GM18858 (cell line): ENCODE results near the gene SNAPC2.
A peak's percentile ranks its signal among the peaks of the same experiment; 100 is the strongest.
"Not testable (repeated sequence)": the region's sequence is repeated elsewhere in the genome, so short reads cannot be mapped to it uniquely, and the experiment has no call there.

Experiments
- ATAC-seq: cut with Tn5 transposase; IDR thresholded peaks from one replicate; pipeline ENCODE4 v1.9.1; 2021; ENCODE audit not compliant: unreplicated experiment

Gene SNAPC2

DNA sequence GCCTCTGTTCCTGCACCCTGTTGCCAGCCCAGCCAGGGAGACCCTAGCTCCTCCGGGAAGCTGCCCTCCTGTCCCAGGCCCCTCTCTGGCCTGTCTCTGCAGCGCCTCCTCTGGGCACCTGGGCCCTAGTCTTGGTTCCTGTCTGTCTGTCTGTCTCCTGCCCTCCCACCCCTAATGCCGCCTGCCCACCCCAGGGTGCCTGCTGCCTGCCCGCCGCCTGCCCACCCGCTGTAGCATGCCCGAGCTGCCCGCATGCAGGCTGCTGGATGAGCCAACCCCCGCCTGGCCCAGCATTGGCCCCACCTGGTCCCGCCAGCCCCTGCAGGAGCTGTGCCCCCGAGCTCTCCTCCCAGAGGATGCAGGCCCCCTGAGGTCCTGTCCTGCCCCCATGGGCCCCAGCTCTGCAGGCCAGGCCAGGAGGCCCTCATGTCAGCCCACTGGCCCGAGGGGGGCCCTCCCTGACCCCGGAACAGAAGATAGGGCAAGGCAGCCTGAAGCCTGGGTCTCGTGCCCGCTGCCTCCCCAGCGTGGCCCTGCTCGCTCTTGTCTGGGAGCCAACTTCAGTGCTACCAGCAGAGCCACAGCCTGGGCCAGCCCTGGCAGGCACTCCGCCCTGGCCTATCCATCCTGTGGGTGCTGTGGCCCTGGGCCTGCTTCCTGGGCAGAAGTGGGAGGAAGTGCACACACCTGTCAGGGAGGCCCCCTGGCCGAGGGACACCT, 11.2 kb upstream of the SNAPC2 start:
- no peak for ATAC-seq

DNA sequence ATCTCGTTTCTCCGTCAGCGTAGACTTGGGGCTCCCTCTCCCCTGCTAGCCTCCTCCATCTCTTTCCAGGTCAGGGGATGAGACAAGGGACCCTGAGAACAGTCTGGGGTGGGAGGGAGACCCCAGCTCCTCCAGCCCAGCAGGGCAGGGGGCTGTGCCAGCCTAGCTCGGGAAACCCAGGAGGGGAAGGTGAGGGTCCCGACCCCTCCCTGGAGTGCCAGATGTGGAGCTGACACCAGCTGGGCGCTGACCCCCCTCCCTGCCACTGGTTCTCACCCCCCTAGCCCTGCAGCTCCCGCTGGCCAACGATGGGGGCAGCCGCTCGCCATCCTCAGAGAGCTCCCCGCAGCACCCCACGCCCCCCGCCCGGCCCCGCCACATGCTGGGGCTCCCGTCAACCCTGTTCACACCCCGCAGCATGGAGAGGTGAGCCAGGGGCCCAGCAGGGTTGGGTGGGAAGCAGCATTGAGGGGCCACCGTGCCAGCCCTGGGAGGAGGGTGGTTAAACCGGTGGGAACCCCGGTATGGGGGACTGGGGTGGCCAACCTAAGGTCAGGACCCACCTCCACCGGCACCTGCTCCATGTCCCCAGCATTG, 10.6 kb upstream of the SNAPC2 start:
- no peak for ATAC-seq

DNA sequence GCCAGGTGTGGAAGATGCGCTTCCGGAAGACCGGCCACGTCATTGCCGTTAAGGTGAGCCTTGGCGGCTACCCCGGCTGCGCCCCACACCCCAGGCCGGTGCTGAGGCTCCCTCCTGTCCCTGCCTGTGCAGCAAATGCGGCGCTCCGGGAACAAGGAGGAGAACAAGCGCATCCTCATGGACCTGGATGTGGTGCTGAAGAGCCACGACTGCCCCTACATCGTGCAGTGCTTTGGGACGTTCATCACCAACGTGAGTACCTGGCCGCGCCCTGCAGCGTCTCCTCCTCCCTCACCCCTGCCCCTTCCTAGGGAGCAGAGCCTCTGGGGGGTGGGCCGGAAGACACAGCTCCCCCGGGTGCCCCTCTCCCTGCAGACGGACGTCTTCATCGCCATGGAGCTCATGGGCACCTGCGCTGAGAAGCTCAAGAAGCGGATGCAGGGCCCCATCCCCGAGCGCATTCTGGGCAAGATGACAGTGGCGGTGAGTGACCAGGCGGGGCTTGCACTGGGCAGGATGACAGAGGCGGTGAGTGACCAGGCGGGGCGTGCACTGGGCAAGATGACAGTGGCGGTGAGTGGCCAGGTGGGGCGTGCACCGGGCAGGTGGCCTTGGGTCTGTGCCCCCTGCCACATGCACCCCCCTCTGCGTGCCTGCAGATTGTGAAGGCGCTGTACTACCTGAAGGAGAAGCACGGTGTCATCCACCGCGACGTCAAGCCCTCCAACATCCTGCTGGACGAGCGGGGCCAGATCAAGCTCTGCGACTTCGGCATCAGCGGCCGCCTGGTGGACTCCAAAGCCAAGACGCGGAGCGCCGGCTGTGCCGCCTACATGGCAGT, 9.6 kb upstream of the SNAPC2 start:
- ATAC-seq, result no peak

DNA sequence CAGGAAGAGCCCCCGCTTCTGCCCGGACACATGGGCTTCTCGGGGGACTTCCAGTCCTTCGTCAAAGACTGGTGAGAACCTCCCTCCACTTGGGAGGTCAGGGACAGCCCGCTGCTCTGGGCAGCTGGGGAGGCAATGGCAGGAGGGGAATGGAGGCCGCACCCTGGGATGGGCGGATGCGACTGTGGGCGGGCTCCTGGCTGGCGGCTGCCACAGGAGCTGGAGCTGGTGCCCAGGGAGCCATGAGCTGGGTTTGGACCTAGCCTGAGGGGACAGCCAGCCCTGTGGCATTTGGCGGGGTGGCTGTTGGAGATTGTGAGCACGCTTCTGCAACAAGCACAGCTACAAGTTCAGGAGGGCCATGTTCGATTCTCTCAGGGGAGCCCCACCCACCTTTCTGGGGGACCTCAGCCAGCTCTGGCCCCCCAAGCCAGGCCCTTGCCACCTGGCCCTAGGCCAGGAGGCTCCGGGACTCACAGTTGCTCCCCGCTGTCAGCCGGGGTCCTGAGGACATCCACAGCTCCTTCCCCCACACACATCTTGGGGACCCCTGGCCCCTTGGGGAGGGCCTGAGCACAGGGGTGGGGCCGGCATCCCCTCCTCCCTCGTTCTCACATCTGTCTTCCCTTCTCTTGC, 8.5 kb upstream of the SNAPC2 start:
- ATAC-seq, result no peak

DNA sequence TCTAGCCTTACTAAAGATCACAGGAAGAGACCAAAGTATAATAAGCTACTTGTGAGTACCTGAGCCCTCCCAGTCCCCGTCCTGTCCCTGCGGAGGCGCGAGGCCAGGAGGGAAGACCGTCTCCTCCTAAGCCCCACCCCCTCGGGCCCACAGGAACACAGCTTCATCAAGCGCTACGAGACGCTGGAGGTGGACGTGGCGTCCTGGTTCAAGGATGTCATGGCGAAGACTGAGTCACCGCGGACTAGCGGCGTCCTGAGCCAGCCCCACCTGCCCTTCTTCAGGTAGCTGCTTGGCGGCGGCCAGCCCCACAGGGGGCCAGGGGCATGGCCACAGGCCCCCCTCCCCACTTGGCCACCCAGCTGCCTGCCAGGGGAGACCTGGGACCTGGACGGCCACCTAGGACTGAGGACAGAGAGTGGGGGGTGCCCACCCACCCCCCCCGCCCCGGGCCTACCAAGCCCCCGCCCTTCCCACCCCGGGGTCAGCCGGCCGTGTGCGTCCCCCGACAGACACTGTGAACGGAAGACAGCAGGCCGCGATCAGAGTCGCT, 7.9 kb upstream of the SNAPC2 start:
- ATAC-seq, result no peak

DNA sequence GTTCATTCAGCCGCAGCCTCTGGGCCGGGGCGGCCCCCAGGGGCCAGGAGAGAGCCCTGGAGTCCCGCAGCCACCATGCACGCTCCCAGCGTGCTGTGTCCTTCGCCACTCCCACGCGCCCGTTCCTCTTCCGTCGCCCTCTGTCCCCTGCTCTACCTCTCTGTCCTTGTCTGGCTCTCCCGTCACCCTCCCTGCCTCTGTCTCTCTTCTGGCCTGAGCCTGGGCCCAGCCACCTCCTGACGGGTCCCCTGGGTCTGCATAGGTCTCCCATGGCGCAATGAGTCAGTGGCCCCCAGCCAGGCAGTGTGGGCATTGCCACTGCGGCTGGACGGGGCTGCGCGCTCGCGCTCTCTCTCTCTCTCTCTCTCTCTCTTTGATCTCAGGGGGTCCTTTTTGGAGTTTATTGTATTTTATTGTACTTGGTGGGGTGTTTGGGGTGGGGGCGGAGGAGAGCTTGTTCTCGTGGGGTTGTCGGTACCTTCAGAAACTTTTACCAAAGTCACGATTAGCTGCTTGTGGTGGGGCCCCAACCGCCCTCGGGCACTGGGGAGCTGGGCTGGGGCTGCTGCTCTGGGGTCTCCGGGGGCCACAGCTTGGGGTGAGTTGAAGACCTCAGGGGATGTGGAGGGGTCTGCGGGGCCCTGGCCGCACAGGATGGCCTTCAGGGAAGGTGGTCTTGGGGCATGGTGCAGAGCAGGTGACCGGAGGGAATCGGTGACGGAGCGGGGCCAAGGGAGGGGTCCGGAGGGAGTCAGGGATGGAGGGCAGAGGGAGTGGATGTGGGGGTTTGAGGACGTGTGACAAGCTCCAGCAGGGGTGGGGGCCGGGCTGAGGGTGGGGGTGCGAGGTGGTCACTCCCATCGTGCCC, 7.2 kb upstream of the SNAPC2 start:
- no peak for ATAC-seq

DNA sequence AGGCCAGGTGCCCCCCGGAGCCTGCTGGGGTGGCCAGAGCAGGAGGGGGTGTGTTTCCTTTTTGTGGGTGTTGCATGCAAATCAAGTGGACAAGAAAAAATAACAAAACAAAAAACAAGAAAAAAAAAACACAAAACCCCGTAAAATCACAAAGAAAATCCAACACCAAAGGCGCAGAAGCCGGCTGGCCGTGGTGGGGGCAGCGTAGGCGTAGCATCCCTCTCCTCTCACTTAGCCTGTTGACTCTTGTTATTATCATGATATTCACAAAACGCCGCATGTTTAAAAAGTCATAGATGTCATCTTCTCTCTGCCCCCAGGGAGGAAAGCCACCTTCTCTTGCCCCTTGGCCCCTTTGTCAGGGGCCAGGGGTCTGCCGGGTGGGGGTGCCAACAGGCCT, 6.5 kb upstream of the SNAPC2 start:
- ATAC-seq, result no peak

DNA sequence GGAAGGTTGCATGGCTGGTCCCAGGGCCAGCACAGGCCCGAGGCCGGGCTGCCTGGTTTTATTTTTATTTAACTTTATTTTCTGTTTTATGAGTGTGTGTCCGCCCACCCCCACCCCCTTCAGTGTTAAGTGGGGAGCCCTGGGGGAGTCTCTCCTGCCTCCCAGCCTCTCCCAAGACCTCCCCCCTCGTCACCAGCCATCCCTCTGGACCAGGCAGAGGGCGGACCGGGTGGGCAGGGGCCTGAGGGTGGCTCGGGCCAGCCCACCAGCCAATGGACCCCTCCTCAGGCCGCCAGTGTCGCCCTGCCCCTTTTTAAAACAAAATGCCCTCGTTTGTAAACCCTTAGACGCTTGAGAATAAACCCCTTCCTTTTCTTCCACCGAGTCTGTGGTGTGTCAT, 6.0 kb upstream of the SNAPC2 start:
- ATAC-seq, result no peak

DNA sequence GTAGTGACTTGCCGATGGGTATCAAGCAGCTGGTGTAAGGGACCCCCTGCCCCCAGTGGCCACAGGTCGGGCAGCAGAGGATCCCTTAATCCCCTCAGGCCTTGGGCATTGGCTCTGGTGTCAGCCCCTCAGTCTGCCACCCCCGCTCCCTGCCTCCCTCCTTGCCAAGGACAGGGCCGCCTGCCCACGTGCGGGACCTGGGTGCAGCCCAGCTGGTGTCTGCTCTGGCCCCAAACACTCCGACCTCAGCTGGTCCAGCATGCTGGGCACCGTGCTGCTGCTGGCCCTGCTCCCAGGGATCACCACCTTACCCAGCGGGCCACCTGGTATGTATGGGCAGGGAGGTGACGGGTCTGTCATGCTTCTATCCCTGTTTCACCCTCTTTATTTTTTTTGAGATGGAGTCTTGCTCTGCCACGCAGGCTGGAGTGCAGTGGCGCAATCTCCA, 5.5 kb upstream of the SNAPC2 start, which contains the start of gene TGFBR3L:
TSS of gene TGFBR3L (plus strand) at position 233 of the 448 bp plus-strand sequence.
- no peak for ATAC-seq

DNA sequence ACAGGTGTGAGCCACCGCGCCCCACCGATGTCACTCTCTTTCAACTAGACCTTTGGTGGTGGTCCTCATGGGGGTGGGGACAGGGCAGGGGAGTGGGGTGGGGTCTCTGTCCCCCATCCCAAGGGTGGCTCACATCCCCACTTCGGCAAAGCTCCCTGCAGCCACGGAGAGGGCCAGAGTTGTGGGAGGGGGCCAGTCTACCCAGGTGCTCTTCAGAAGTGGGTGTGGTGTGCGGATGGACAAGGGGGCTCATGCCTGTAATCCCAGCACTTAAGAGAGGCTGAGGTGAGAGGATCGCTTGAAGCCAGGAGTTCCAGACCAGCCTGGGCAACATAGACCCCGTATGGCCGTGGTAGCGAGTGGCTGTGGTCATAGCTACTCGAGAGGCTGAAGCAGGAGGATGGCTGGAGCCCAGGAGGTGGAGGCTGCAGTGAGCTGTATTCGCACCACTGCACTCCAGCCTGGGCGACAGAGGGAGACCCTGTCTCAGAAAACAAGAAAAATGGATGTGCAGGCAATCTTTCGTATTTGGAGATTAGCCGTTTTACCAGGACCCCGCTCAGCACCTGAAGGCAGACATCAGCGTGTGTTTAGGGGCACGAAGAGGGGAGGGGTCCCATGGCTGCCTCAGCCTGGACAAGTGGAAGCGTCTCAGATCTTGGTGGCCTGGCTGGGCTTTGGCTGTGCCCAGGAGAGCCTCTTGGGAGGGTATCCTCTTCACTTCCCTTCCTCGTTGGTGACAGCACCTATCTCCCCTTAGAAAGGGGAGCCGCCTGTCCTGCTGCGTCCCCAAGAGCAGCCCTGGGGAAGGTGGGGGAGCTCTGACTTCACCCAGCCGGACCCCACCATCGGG, 4.7 kb upstream of the SNAPC2 start:
- ATAC-seq, result no peak

DNA sequence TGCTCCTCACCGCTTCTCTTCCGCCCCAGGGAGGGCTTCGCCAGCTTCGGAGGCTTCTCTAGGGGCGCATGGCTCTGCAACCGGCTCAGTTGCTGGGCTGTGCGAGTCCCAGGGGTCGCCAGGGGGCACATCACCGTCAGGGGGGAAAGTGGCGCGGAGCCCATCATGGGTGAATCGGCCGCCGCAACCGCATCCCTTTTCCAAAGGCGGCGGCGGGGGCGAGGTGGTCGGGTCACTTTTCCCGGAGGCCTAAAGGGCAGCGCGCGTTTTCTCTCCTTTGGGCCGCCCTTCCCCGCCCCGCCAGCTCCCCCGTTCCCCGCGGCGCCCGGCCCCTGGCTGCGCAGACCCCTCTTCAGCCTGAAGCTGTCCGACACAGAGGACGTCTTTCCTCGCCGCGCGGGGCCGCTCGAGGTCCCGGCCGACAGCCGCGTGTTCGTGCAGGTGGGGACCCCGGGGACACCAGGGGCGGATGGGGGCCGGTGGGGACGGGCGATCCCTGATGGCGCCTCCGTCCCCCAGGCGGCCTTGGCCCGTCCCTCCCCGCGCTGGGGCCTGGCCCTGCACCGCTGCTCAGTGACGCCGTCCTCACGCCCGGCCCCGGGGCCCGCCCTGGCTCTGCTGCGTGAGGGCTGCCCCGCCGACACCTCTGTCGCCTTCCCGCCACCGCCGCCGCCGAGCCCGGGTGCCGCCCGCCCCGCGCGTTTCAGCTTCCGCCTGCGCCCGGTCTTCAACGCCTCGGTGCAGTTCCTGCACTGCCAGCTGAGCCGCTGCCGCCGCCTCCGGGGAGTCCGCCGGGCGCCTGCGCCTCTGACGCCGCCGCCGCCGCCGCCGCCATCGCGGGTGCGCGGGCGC, 3.8 kb upstream of the SNAPC2 start:
- ATAC-seq, result no peak

DNA sequence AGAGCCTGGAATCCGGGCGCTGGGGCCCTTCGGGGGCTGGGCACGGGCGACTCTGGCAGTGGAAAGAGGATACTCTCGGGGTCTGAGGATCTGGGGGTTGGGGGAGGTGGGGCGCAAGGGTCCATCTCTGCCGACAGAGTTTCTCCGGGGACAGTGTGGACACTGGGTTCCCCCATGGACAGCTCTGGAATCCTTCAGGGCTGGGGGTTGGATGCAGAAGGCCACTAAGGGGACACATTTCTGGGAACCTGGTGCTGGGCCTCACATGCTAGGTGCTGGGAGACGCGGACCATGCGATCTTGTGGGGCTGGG, 3.2 kb upstream of the SNAPC2 start:
- no peak for ATAC-seq

DNA sequence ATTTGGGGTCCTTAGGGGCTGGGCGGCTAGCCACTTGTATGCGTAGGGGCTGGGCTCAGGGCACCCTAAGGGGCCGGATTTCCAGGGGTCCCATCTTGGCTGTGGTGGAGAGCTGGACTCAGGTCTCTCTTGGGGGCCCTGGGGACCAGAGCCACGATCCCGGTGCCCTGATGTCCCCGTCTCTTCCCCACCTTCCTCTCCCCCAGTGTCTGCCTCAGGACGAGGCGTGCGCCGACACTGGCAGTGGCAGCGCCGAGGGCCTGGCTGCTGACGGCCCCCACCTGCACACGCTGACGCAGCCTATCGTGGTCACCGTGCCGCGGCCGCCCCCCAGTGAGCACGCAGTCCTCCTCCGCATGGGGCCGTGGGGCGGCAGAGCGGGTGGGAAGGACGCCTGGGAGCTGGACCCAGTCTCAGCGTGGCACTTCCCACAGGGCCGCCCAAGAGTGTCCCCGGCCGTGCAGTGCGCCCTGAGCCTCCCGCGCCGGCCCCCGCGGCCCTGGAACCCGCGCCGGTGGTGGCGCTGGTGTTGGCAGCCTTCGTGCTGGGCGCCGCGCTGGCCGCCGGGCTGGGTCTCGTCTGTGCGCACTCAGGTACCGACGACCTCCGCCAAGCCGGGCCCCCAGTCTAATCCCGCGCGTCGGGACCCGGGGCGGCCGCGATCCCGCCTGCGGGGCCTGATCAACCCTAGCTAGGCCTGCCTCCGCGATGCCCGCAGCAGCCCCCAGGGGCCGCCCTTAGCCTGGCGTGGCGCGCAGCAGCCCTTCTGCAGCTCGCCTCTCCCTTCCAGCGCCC, 2.7 kb upstream of the SNAPC2 start:
- ATAC-seq, result no peak

DNA sequence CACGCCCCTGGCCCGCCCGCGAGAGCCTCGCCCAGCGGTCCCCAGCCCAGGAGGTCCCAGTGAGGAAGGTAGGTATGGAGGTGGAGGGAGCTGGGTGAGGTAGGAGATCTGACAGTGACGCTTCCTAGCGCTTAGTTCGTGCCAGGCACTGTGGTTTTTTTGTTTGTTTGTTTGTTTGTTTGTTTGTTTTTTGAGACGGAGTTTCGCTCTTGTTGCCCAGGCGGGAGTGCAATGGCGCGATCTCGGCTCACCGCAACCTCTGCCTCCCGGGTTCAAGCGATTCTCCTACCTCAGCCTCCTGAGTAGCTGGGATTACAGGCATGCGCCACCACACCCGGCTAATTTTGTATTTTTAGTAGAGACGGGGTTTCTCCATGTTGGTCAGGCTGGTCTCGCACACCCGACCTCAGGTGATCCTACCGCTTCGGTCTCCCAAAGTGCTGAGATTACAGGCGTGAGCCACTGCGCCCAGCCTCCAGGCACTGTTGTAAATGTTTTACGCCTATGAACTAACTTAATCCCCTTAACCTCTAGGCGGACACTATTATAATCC, 2.0 kb upstream of the SNAPC2 start:
- not testable (repeated sequence) for ATAC-seq

DNA sequence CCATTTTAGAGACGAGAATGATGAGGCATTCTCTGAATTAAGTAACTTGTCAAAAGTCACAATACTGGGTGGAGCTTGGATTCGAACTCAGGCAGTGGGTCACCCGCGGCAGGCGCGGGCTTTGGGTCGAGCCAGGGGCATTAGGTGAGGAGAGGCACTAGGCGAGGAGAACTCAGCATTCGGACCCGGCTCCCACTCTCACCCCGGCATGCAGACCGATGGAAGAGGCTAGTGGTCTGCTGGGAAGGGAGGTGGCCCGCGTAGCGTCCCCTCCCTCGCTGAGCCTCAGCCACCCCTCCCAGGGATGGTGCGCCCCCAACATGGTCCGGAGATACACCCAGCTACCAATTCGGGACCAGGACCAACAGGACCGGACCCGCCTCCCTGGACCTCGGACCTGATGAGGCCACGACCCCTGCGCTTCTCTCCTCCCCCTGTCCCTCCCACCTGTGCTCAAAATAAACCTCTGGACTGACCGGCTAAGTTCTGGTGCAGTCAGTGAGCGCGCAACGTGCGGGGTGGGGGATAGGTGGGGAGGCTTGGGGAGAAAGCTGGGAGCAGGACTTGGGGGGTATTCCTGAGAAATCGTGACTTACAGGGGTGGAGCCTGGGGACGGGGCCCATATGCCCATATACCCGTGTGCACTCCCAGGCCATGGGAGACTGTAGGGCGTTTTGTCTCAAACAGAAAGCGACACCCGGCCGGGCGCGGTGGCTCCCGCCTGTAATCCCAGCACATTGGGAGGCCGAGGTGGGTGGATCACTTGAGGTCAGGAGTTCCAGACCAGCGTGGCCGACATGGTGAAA, 1.3 kb upstream of the SNAPC2 start:
- no peak for ATAC-seq

DNA sequence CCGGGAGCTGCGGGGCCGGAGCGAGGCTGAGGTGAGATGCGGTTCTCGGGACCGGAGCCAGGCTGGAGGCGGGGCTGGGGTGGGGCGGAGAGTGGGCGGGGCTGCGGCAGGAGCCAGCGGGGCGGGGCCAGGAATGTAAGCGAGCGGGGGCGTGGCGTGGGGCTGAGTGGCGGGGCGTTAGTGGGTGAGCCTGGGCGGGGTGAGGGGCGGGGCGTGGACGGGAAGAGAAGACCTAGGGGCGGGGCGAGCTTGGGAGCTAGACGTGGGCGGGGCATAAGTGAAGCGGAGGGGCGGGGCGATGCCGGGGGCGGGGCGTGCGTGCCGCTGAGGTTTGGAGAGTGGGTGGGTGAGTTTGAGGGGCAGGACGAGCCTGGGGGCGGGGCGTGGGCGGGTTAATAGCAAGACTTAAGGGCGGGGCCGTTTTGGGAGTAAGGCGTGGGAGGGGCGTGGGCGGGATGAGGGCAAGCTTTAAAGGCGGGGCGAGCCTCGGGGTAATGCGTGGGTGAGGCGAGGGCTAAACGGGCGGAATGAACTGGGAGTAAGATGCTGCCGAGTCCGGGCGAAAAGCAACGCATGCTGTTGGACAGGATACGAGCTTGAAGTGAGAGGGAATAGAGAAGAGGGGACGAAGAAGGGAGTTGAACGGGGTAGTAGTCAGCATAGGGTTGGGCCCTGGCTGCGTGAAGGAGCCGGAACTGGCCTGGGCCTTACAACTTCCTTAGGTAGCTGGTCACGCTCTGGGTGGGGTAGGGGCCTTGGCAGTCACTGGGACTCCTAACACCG, 572 bp downstream of the SNAPC2 start:
- peak; percentile 29 for ATAC-seq
